ENCODE results near the gene E2F4. TPM values are rescaled to one million over a fixed set of nuclear protein-coding genes. Genes with fewer than 3 reads are reported as not detected.

The E2F4 gene
- total RNA-seq, 1 experiment from 2014 or later = 141 TPM

GRCh38 chr16:67188798-67189197 lies 3.2 kb upstream of the E2F4 start:
- H3K4me1 ChIP-seq = peaks cover 16% of the 10 kb centered on the region
- H3K9me3 ChIP-seq (replicated peaks) = no peaks in the 10 kb centered on the region
- no peak for DNase-seq
- H3K27ac ChIP-seq = no peak overlapping the region
- H3K36me3 ChIP-seq = peaks cover 4% of the 10 kb centered on the region; the same call in 1 of the 2 replicates
- no peaks in the 10 kb centered on the region for H3K27me3 ChIP-seq
- no peak overlapping the region for H3K4me3 ChIP-seq

GRCh38 chr16:67190041-67190440 lies 1.9 kb upstream of the E2F4 start, which contains the start of gene EXOC3L1:
EXOC3L1 (minus strand) TSS chr16:67190136; CDS start chr16:67189676, 460 bp downstream.
- Histone ChIP-seq H3K27ac (no peak within 1 kb of the TSS), H3K4me3 (no peak within 1 kb of the TSS)

GRCh38 chr16:67190448-67191399 lies 1.2 kb upstream of the E2F4 start:
- no peaks in the 10 kb centered on the region for H3K27me3 ChIP-seq

More at GRCh38 chr16:67190041-67190440, 1.9 kb upstream of the E2F4 start, which contains the start of gene EXOC3L1:
- H3K27me3 ChIP-seq = no peaks in the 10 kb centered on the region
- peaks cover 16% of the 10 kb centered on the region for H3K4me1 ChIP-seq
- H3K9me3 ChIP-seq (replicated peaks) = no peaks in the 10 kb centered on the region
- DNase-seq = peak in 1 of 2 experiments; percentile 54
- H3K36me3 ChIP-seq = peaks cover 15% of the 10 kb centered on the region

GRCh38 chr16:67191411-67191994 lies 452 bp upstream of the E2F4 start:
- Histone ChIP-seq H3K4me3 (peak overlapping the region; percentile 92), H3K9me3 (replicated peaks) (no peaks in the 10 kb centered on the region), H3K27me3 (no peaks in the 10 kb centered on the region), H3K36me3 (peaks cover 29% of the 10 kb centered on the region), H3K4me1 (peaks cover 16% of the 10 kb centered on the region), H3K27ac (no peak overlapping the region)
- DNase-seq = no peak

More at GRCh38 chr16:67190448-67191399, 1.2 kb upstream of the E2F4 start:
- Histone ChIP-seq H3K27ac (no peak overlapping the region), H3K9me3 (replicated peaks) (no peaks in the 10 kb centered on the region), H3K36me3 (peaks cover 22% of the 10 kb centered on the region), H3K4me3 (no peak overlapping the region), H3K4me1 (peaks cover 16% of the 10 kb centered on the region)
- peak; percentile 65 to 79 for DNase-seq

GRCh38 chr16:67192781-67193361 lies 916 bp downstream of the E2F4 start:
- Histone ChIP-seq H3K27me3 (no peaks in the 10 kb centered on the region), H3K36me3 (peaks cover 43% of the 10 kb centered on the region), H3K4me1 (peaks cover 16% of the 10 kb centered on the region), H3K9me3 (replicated peaks) (no peaks in the 10 kb centered on the region), H3K4me3 (peak overlapping the region; percentile 92), H3K27ac (peak overlapping the region; percentile 44)
- no peak for DNase-seq

- no peak overlapping the region for H3K27ac ChIP-seq
- no peaks in the 10 kb centered on the region for H3K27me3 ChIP-seq
- no peaks in the 10 kb centered on the region for H3K9me3 ChIP-seq (replicated peaks)
- H3K4me3 ChIP-seq = no peak overlapping the region
- DNase-seq = no peak
- peaks cover 16% of the 10 kb centered on the region for H3K4me1 ChIP-seq
- peaks cover 48% of the 10 kb centered on the region for H3K36me3 ChIP-seq
Observed at GRCh38 chr16:67193536-67193935, 1.6 kb downstream of the E2F4 start.

GRCh38 chr16:67194260-67194659 lies 2.3 kb downstream of the E2F4 start:
- H3K27me3 ChIP-seq = no peaks in the 10 kb centered on the region
- H3K4me1 ChIP-seq = peaks cover 16% of the 10 kb centered on the region
- no peak overlapping the region for H3K4me3 ChIP-seq
- DNase-seq = no peak
- no peaks in the 10 kb centered on the region for H3K9me3 ChIP-seq (replicated peaks)
- H3K36me3 ChIP-seq = peaks cover 54% of the 10 kb centered on the region
- H3K27ac ChIP-seq = no peak overlapping the region

GRCh38 chr16:67195676-67196075 lies 3.7 kb downstream of the E2F4 start:
- no peak for DNase-seq

GRCh38 chr16:67196881-67197280 lies 4.9 kb downstream of the E2F4 start:
- Histone ChIP-seq H3K36me3 (peaks cover 68% of the 10 kb centered on the region), H3K4me3 (no peak overlapping the region), H3K27me3 (no peaks in the 10 kb centered on the region), H3K27ac (no peak overlapping the region), H3K4me1 (no peaks in the 10 kb centered on the region), H3K9me3 (replicated peaks) (no peaks in the 10 kb centered on the region)
- DNase-seq = no peak

More at GRCh38 chr16:67195676-67196075, 3.7 kb downstream of the E2F4 start:
- Histone ChIP-seq H3K36me3 (peaks cover 60% of the 10 kb centered on the region), H3K27ac (no peak overlapping the region), H3K4me3 (no peak overlapping the region), H3K9me3 (replicated peaks) (no peaks in the 10 kb centered on the region), H3K4me1 (peaks cover 11% of the 10 kb centered on the region), H3K27me3 (no peaks in the 10 kb centered on the region)

- no peaks in the 10 kb centered on the region for H3K9me3 ChIP-seq (replicated peaks)
- no peak overlapping the region for H3K4me3 ChIP-seq
- peaks cover 73% of the 10 kb centered on the region for H3K36me3 ChIP-seq
- no peaks in the 10 kb centered on the region for H3K4me1 ChIP-seq
- no peak overlapping the region for H3K27ac ChIP-seq
- no peak for DNase-seq
- H3K27me3 ChIP-seq = no peaks in the 10 kb centered on the region
Observed at GRCh38 chr16:67197704-67198103, 5.7 kb downstream of the E2F4 start.

- no peaks in the 10 kb centered on the region for H3K9me3 ChIP-seq (replicated peaks)
- no peak for DNase-seq
- H3K27ac ChIP-seq = no peak overlapping the region
- peaks cover 72% of the 10 kb centered on the region for H3K36me3 ChIP-seq
- H3K4me3 ChIP-seq = no peak overlapping the region
- H3K4me1 ChIP-seq = no peaks in the 10 kb centered on the region
- H3K27me3 ChIP-seq = no peaks in the 10 kb centered on the region
Observed at GRCh38 chr16:67198238-67198734, 6.3 kb downstream of the E2F4 start.

- no peaks in the 10 kb centered on the region for H3K9me3 ChIP-seq (replicated peaks)
- no peak within 1 kb of the TSS for H3K4me3 ChIP-seq
- peaks cover 65% of the 10 kb centered on the region for H3K36me3 ChIP-seq
- no peak for DNase-seq
- H3K4me1 ChIP-seq = no peaks in the 10 kb centered on the region
- no peak within 1 kb of the TSS for H3K27ac ChIP-seq
- H3K27me3 ChIP-seq = no peaks in the 10 kb centered on the region
Observed at GRCh38 chr16:67199011-67199807, 7.3 kb downstream of the E2F4 start, which contains the start of gene ELMO3. ELMO3 (plus strand) TSS chr16:67199131; CDS start chr16:67199327, 196 bp downstream.

- H3K36me3 ChIP-seq = peaks cover 61% of the 10 kb centered on the region
- no peaks in the 10 kb centered on the region for H3K27me3 ChIP-seq
- H3K9me3 ChIP-seq (replicated peaks) = no peaks in the 10 kb centered on the region
- no peak overlapping the region for H3K4me3 ChIP-seq
- no peaks in the 10 kb centered on the region for H3K4me1 ChIP-seq
- no peak for DNase-seq
- no peak overlapping the region for H3K27ac ChIP-seq
Observed at GRCh38 chr16:67199808-67200198, 7.8 kb downstream of the E2F4 start.

- H3K9me3 ChIP-seq (replicated peaks) = no peaks in the 10 kb centered on the region
- H3K4me1 ChIP-seq = no peaks in the 10 kb centered on the region
- no peak overlapping the region for H3K27ac ChIP-seq
- peaks cover 54% of the 10 kb centered on the region for H3K36me3 ChIP-seq
- H3K27me3 ChIP-seq = no peaks in the 10 kb centered on the region
- no peak for DNase-seq
- H3K4me3 ChIP-seq = no peak overlapping the region
Observed at GRCh38 chr16:67200491-67200890, 8.5 kb downstream of the E2F4 start.

Data from SJCRH30 (cell line).